GM18867 (cell line): ENCODE measurements around the gene UNC119B.
A peak's percentile ranks its signal among the peaks of the same experiment; 100 is the strongest.
"Not testable (repeated sequence)": the region's sequence is repeated elsewhere in the genome, so short reads cannot be mapped to it uniquely, and the experiment has no call there.

Experiments
- ATAC-seq: cut with Tn5 transposase; IDR thresholded peaks from one replicate; pipeline ENCODE4 v1.9.1; 2021; ENCODE audit warnings: mild to moderate bottlenecking, moderate library complexity; ENCODE audit not compliant: unreplicated experiment

UNC119B gene

GRCh38 chr12:120718055-120718454 lies 7.8 kb downstream of the UNC119B start:
- no peak for ATAC-seq

GRCh38 chr12:120719072-120719471 lies 8.8 kb downstream of the UNC119B start:
- no peak for ATAC-seq

GRCh38 chr12:120719496-120720233 lies 9.4 kb downstream of the UNC119B start:
- ATAC-seq, result no peak

GRCh38 chr12:120720234-120720986 lies 10.2 kb downstream of the UNC119B start:
- no peak for ATAC-seq

GRCh38 chr12:120720987-120721801 lies 10.9 kb downstream of the UNC119B start:
- ATAC-seq, result no peak

GRCh38 chr12:120721866-120722265 lies 11.6 kb downstream of the UNC119B start:
- ATAC-seq, result no peak

GRCh38 chr12:120722784-120723183 lies 12.5 kb downstream of the UNC119B start:
- no peak for ATAC-seq

GRCh38 chr12:120724720-120725119 lies 14.5 kb downstream of the UNC119B start:
- no peak for ATAC-seq

GRCh38 chr12:120725151-120725658 lies 14.9 kb downstream of the UNC119B start:
- no peak for ATAC-seq

- ATAC-seq, result peak; percentile 94
Measured at GRCh38 chr12:120725659-120726509, 15.6 kb downstream of the UNC119B start, which contains the start of gene ACADS. ACADS (plus strand) TSS chr12:120725826; CDS start chr12:120725886, 60 bp downstream.

- no peak for ATAC-seq
Measured at GRCh38 chr12:120726510-120726793, 16.2 kb downstream of the UNC119B start.

- no peak for ATAC-seq
Measured at GRCh38 chr12:120726961-120727360, 16.7 kb downstream of the UNC119B start.

GRCh38 chr12:120732198-120732597 lies 21.9 kb downstream of the UNC119B start:
- not testable (repeated sequence) for ATAC-seq

- ATAC-seq, result no peak
Measured at GRCh38 chr12:120733574-120733973, 23.3 kb downstream of the UNC119B start.

- ATAC-seq, result no peak
Measured at GRCh38 chr12:120734210-120734609, 24.0 kb downstream of the UNC119B start.

- ATAC-seq, result no peak
Measured at GRCh38 chr12:120735181-120735580, 24.9 kb downstream of the UNC119B start.

GRCh38 chr12:120736404-120737331 lies 26.4 kb downstream of the UNC119B start:
- ATAC-seq, result no peak

- no peak for ATAC-seq
Measured at GRCh38 chr12:120737557-120738251, 27.4 kb downstream of the UNC119B start.
